ENCODE measurements around the gene KISS1R. TPM values are rescaled to one million over a fixed set of nuclear protein-coding genes. Genes with fewer than 3 reads are reported as not detected.
A peak's percentile ranks its signal among the peaks of the same experiment; 100 is the strongest.
"Not testable (repeated sequence)": the region's sequence is repeated elsewhere in the genome, so short reads cannot be mapped to it uniquely, and the experiment has no call there.

The KISS1R gene
- total and polyA plus RNA-seq, 2 experiments from 2014 or later: 1.3 to 2.1 TPM

GRCh38 chr19:888581-889385, 28.4 kb upstream of the KISS1R start:
- H4K20me1 ChIP-seq (ENCODE audit: insufficient read depth, poor library complexity, severe bottlenecking): no peaks in the 10 kb centered on the region
- no peak for TF ChIP-seq EZH2phosphoT487 (IDR thresholded peaks at IDR 0.05; ENCODE audit: low read depth, severe bottlenecking, unreplicated experiment)
- no peak for TF ChIP-seq EZH2 (IDR thresholded peaks at IDR 0.05; ENCODE audit: borderline replicate concordance)
- no peak for TF ChIP-seq CTCF (IDR thresholded peaks at IDR 0.05; ENCODE audit: poor library complexity)
- no peaks in the 10 kb centered on the region for H3K9me2 ChIP-seq (replicated peaks; ENCODE audit: insufficient read depth)
- H3K36me3 ChIP-seq (replicated peaks; ENCODE audit: insufficient read depth, low read depth): no peaks in the 10 kb centered on the region
- H3K9me3 ChIP-seq (ENCODE audit: low read depth): no peaks in the 10 kb centered on the region
- no peak overlapping the region for H3K27ac ChIP-seq
- no peak overlapping the region for H2AFZ ChIP-seq
- peaks cover 20% of the 10 kb centered on the region for H3K79me2 ChIP-seq
- H3K4me1 ChIP-seq (ENCODE audit: insufficient read depth): no peaks in the 10 kb centered on the region
- H3K27me3 ChIP-seq: no peaks in the 10 kb centered on the region
- H3K4me3 ChIP-seq: no peak overlapping the region
- no peak overlapping the region for H3K4me2 ChIP-seq
- no peak for DNase-seq (ENCODE audit: low spot score)
- 98% methylated on average over 30 of the region's 30 CpGs for WGBS (ENCODE audit: low lambda C conversion rate, missing lambda C conversion rate)

DNA sequence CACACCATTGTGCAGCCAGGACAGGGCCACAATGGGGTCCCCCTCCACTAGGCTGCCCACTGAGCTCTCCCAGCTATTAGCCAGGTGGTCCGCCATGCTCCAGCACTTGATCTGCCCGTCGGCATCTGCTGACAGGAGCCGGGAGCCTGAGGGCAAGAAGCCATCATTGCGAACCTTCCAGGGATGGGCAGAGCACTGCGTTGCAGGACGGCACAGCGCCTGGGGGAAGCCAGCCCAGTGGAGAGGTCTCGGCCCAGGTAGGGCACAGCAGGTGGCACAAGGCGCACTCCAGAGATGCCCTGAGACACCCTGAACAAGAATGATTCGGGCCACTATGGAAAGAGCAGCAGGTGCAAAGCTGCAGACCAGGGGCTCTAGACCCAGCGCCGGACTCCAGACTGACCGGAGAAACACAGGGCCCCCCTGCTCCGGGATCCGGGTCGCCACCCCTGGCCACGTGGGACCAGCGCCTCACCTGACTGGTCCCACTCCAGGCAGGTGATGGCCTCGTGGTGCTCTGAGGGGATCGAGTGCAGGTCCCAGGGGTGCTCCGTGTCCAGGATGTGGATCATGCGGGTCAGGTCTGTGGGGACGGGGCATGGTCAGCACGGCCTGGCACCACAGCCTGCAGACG, 27.4 kb upstream of the KISS1R start:
- no peak overlapping the region for H3K4me3 ChIP-seq
- no peak overlapping the region for H3K27ac ChIP-seq
- H3K4me2 ChIP-seq: no peak overlapping the region
- no peaks in the 10 kb centered on the region for H3K27me3 ChIP-seq
- 98% methylated on average over 26 of the region's 26 CpGs for WGBS (ENCODE audit: low lambda C conversion rate, missing lambda C conversion rate)
- H3K4me1 ChIP-seq (ENCODE audit: insufficient read depth): no peaks in the 10 kb centered on the region
- no peak overlapping the region for H2AFZ ChIP-seq
- no peak for TF ChIP-seq EZH2 (IDR thresholded peaks at IDR 0.05; ENCODE audit: borderline replicate concordance)
- TF ChIP-seq EZH2phosphoT487 (IDR thresholded peaks at IDR 0.05; ENCODE audit: low read depth, severe bottlenecking, unreplicated experiment): no peak
- no peak for TF ChIP-seq CTCF (IDR thresholded peaks at IDR 0.05; ENCODE audit: poor library complexity)
- peaks cover 20% of the 10 kb centered on the region for H3K79me2 ChIP-seq
- H3K9me2 ChIP-seq (replicated peaks; ENCODE audit: insufficient read depth): no peaks in the 10 kb centered on the region
- H3K9me3 ChIP-seq (ENCODE audit: low read depth): no peaks in the 10 kb centered on the region
- no peaks in the 10 kb centered on the region for H3K36me3 ChIP-seq (replicated peaks; ENCODE audit: insufficient read depth, low read depth)
- no peaks in the 10 kb centered on the region for H4K20me1 ChIP-seq (ENCODE audit: insufficient read depth, poor library complexity, severe bottlenecking)
- DNase-seq (ENCODE audit: low spot score): no peak

DNA sequence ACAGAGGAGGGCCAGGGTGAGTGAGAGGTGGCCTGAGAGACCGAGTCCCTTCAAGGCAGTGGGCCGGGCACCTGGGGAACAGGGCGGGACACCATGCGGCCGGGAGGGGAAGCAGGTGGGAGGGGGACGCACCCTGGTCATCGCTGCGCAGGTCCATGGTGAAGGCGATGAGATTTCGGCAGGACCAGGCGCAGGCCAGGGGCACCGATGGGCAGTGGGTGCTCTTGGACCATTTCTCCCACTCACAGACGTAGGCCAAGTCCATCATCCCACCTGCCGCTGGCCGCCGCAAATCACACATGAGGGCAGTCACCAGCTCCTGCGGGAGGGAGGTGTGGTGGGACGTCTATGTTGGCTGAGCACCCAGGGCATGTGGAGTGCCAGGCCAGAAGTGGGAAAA, 26.3 kb upstream of the KISS1R start:
- Histone ChIP-seq H2AFZ (no peak overlapping the region), H3K36me3 (replicated peaks; ENCODE audit: insufficient read depth, low read depth) (no peaks in the 10 kb centered on the region), H3K79me2 (peaks cover 20% of the 10 kb centered on the region), H3K4me3 (no peak overlapping the region), H3K27ac (no peak overlapping the region), H3K9me2 (replicated peaks; ENCODE audit: insufficient read depth) (no peaks in the 10 kb centered on the region), H3K9me3 (ENCODE audit: low read depth) (no peaks in the 10 kb centered on the region), H3K27me3 (no peaks in the 10 kb centered on the region), H3K4me1 (ENCODE audit: insufficient read depth) (no peaks in the 10 kb centered on the region), H3K4me2 (no peak overlapping the region), H4K20me1 (ENCODE audit: insufficient read depth, poor library complexity, severe bottlenecking) (no peaks in the 10 kb centered on the region)
- WGBS (ENCODE audit: low lambda C conversion rate, missing lambda C conversion rate): 96% methylated on average over 15 of the region's 18 CpGs
- TF ChIP-seq EZH2phosphoT487 (IDR thresholded peaks at IDR 0.05; ENCODE audit: low read depth, severe bottlenecking, unreplicated experiment): no peak
- TF ChIP-seq CTCF (IDR thresholded peaks at IDR 0.05; ENCODE audit: poor library complexity): no peak
- DNase-seq (ENCODE audit: low spot score): no peak

- H3K9me2 ChIP-seq (replicated peaks; ENCODE audit: insufficient read depth); H3K9me3 ChIP-seq (ENCODE audit: low read depth); H2AFZ ChIP-seq; H3K4me1 ChIP-seq (ENCODE audit: insufficient read depth); H3K27me3 ChIP-seq; H3K36me3 ChIP-seq (replicated peaks; ENCODE audit: insufficient read depth, low read depth); H4K20me1 ChIP-seq (ENCODE audit: insufficient read depth, poor library complexity, severe bottlenecking); DNase-seq (ENCODE audit: low spot score): not testable (repeated sequence)
- H3K4me2 ChIP-seq: peak overlapping the region; percentile 68
- peak overlapping the region; percentile 92 for H3K27ac ChIP-seq
- H3K79me2 ChIP-seq: peaks cover 20% of the 10 kb centered on the region
- WGBS (ENCODE audit: low lambda C conversion rate, missing lambda C conversion rate): 87% methylated on average over 19 of the region's 50 CpGs
- peak overlapping the region; percentile 88 for H3K4me3 ChIP-seq
Measured at GRCh38 chr19:891421-892200, 25.5 kb upstream of the KISS1R start.

Measured in hepatocyte (in vitro differentiated cells).